Kidney (tissue), 14 donors: ENCODE results near the gene CHST1. TPM values are rescaled to one million over a fixed set of nuclear protein-coding genes. Genes with fewer than 3 reads are reported as not detected.

Experiments
- DNase-seq, 5 donors: peaks; one replicate each; pipeline ENCODE4 v3.0.0-alpha.2; 2013 to 2020
- FAIRE-seq: peaks from 2 replicates; lab custom pipeline; 2012; peaks lifted over from hg19 to GRCh38; lab: Jason Lieb, UNC
- H3K27ac ChIP-seq, 2 donors: one replicate each; pipeline ENCODE4 v1.7.0; 2013; ENCODE audit warnings: low read depth in 2 of 2, low read length in 2 of 2, inconsistent platforms in 1 of 2
- H3K27me3 ChIP-seq: one replicate; pipeline ENCODE4 v1.7.1; 2013; ENCODE audit warnings: low read length, inconsistent platforms; ENCODE audit not compliant: control insufficient read depth, insufficient read depth
- H3K36me3 ChIP-seq, 3 donors: one replicate each; pipeline versions ENCODE4 v1.7.0 to v1.7.1; 2013; ENCODE audit warnings: low read length in 3 of 3, control low read depth in 1 of 3, inconsistent platforms in 1 of 3; ENCODE audit not compliant: insufficient read depth in 3 of 3, control insufficient read depth in 2 of 3
- H3K4me1 ChIP-seq, 3 donors: one replicate each; pipeline versions ENCODE4 v1.7.0 to v1.7.1; 2013; ENCODE audit warnings: low read length in 3 of 3, inconsistent platforms in 1 of 3, low read depth in 1 of 3; ENCODE audit not compliant: control insufficient read depth in 2 of 3, insufficient read depth in 2 of 3
- H3K4me3 ChIP-seq, 3 donors: one replicate each; pipeline versions ENCODE4 v1.7.0 to v1.8.1; 2013; ENCODE audit warnings: low read length in 3 of 3, control low read depth in 1 of 3, inconsistent platforms in 1 of 3
- H3K9ac ChIP-seq, 3 donors: one replicate each; pipeline versions ENCODE4 v1.7.0 to v1.7.1; 2013; ENCODE audit warnings: low read length in 3 of 3, control low read depth in 1 of 3, inconsistent platforms in 1 of 3
- H3K9me3 ChIP-seq, 3 donors: one replicate each; pipeline versions ENCODE4 v1.7.0 to v1.7.1; 2013; ENCODE audit warnings: low read length in 3 of 3, control low read depth in 1 of 3, inconsistent platforms in 1 of 3; ENCODE audit not compliant: control insufficient read depth in 2 of 3, insufficient read depth in 1 of 3
- intact Hi-C: fragments of 100-400 bp; cut with DNase I; formaldehyde crosslinking; loops from one replicate; pipeline ENCODE4 v1.11.1; 2022
- polyA plus RNA-seq: library from polyadenylated mRNA; stranded (reverse); fragments of 350-450 nt; fragmentation: Illumina TruSeq; extraction: RNeasy Lipid Tissue Mini Kit (QIAGEN cat#74804); gene quantifications from one replicate; pipeline ENCODE4 v1.2.3, GENCODE V29; 2014; ENCODE audit warnings: low read depth, low replicate concordance; ENCODE audit not compliant: insufficient read depth
- total RNA-seq: library from RNA; stranded (reverse); fragmentation: NEBNext Ultra II Directional; extraction: Animal tissue kit (Norgen Biotek cat#: 25700); gene quantifications from one replicate; pipeline ENCODE4 v1.2.1, GENCODE V29; 2021
- TF ChIP-seq, protein P1 (sequence below): IDR thresholded peaks from 3 replicates; pipeline ENCODE4 v1.5.1; 2012; ENCODE audit warnings: mild to moderate bottlenecking, moderate library complexity, borderline replicate concordance; ENCODE audit not compliant: insufficient read depth; ENCODE audit errors: extremely low read depth
- donor health status: control.
- donor health status: control.
- donor health status: control.
- donor health status: control.
- donor health status: control.
- donor health status: DM: yes; HTN: yes; CAD: no.
- donor health status: Normal renal cell carcinoma (clear cell type).

The CHST1 gene
- total and polyA plus RNA-seq, 2 donors from 2014 or later, result 2.8 to 2.9 TPM

DNA sequence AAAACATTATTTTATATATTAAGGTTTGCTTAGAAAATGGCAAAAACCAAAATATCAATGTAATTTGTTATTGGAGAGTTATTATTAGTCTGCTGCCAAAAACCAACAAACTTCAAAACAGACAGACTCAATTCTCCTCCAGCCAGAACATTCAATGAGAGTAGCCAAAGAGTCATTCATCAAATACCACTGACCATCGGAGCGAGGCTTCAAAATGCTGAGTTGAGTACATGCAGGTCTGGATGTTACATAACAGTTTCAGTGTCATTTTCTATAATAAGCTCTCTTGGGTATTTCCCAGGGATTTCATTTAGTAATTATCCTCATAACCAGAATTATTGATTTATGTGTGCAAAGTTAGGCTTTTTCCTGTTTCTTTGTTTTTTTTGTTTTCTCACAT, 42.6 kb downstream of the CHST1 start:
- Histone ChIP-seq H3K4me1 (no peaks in the 10 kb centered on the region), H3K9me3 (peaks cover 0 to 12% (median 4%) of the 10 kb centered on the region in 3 donors), H3K9ac (no peak overlapping the region), H3K36me3 (no peaks in the 10 kb centered on the region), H3K4me3 (no peak overlapping the region), H3K27ac (no peak overlapping the region), H3K27me3 (no peaks in the 10 kb centered on the region)
- TF ChIP-seq, protein P1, sequence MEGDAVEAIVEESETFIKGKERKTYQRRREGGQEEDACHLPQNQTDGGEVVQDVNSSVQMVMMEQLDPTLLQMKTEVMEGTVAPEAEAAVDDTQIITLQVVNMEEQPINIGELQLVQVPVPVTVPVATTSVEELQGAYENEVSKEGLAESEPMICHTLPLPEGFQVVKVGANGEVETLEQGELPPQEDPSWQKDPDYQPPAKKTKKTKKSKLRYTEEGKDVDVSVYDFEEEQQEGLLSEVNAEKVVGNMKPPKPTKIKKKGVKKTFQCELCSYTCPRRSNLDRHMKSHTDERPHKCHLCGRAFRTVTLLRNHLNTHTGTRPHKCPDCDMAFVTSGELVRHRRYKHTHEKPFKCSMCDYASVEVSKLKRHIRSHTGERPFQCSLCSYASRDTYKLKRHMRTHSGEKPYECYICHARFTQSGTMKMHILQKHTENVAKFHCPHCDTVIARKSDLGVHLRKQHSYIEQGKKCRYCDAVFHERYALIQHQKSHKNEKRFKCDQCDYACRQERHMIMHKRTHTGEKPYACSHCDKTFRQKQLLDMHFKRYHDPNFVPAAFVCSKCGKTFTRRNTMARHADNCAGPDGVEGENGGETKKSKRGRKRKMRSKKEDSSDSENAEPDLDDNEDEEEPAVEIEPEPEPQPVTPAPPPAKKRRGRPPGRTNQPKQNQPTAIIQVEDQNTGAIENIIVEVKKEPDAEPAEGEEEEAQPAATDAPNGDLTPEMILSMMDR, result no peak
- intact Hi-C loops, result no loop called here
- DNase-seq (peak in 1 of 5 donors; percentile 7), FAIRE-seq (peak; percentile 17)

DNA sequence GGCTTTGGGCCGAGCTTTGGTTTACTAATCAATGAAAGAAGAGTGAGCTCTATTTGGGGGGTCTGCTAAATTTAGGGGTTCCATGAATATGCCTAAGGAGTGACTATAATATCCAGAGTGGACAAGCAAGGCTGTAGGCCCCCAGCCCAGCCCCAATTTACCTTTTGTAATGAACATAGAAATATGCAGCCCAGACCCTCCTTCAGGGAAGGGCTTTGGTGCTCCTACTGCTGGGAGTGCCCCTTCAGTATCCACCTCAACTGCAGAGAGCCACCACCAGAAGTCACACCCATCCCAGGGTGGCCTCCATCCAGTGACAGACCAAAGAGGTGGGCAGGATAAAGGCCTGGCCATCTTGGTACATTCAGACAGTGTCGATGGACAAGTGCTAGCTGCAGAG, 43.1 kb downstream of the CHST1 start:
- Histone ChIP-seq H3K4me3 (no peak overlapping the region), H3K27ac (no peak overlapping the region), H3K4me1 (no peaks in the 10 kb centered on the region), H3K9me3 (peaks cover 0 to 12% (median 4%) of the 10 kb centered on the region in 3 donors), H3K27me3 (no peaks in the 10 kb centered on the region), H3K9ac (no peak overlapping the region), H3K36me3 (no peaks in the 10 kb centered on the region)
- TF ChIP-seq, protein P1, result no peak
- DNase-seq (no peak), FAIRE-seq (no peak)
- intact Hi-C loops, result no loop called here

DNA sequence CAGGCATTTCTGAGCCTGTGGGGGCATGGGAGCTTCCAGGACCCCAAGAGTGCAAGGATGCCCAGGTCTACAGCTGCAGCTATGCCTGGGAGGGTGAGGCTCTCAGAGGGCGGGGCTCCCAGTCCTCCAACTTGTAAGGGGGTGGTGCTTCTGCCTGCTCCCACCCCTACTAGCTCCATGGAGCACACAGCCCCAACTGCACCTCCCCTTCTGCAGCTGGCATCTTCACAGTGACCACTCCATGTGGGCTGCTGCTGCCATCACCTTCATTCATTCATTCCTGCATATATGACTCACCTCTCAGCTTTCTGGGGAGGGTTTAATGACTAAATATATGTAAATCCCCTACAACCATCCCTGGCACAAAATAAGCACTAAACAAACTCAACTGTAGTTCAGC, 43.8 kb downstream of the CHST1 start:
- Histone ChIP-seq H3K27ac (no peak overlapping the region), H3K4me1 (no peaks in the 10 kb centered on the region), H3K4me3 (no peak overlapping the region), H3K36me3 (no peaks in the 10 kb centered on the region), H3K27me3 (no peaks in the 10 kb centered on the region), H3K9me3 (peaks cover 0 to 12% (median 4%) of the 10 kb centered on the region in 3 donors), H3K9ac (no peak overlapping the region)
- TF ChIP-seq, protein P1, result no peak
- DNase-seq, result no peak
- no peak for FAIRE-seq
- intact Hi-C loops, result no loop called here

DNA sequence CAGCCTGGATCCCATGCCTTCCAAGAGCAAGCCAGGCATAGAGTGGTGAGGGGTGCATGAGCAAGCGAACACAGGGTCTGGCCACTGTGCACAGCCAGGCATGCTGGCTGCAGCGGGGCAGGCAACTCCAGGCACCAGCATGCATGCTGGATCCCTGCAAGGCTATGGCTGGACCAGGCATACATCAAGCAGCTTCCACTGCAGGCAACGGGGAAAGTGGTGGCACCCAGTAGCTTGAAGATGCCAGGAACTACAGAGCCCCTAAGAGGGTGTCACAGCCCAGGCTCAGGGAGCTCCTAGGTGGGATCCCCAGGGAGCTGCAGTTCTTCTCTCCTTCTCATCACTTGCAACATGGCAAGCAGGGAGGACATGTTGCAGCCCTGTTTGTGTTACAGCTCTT, 45.2 kb downstream of the CHST1 start:
- DNase-seq (no peak), FAIRE-seq (no peak)

More for the DNA sequence above, 45.2 kb downstream of the CHST1 start:
- Histone ChIP-seq H3K9me3 (peaks cover 0 to 12% (median 4%) of the 10 kb centered on the region in 3 donors), H3K4me3 (no peak overlapping the region), H3K36me3 (no peaks in the 10 kb centered on the region), H3K9ac (no peak overlapping the region), H3K27me3 (no peaks in the 10 kb centered on the region), H3K27ac (no peak overlapping the region), H3K4me1 (no peaks in the 10 kb centered on the region)
- TF ChIP-seq, protein P1, result no peak
- intact Hi-C loops, result no loop called here
